HG02938 (cell line): ENCODE measurements around the gene IQCH.

Experiments
- ATAC-seq: cut with Tn5 transposase; IDR thresholded peaks from one replicate; pipeline ENCODE4 v1.9.1; 2021; ENCODE audit warnings: mild to moderate bottlenecking, moderate library complexity; ENCODE audit not compliant: unreplicated experiment

The IQCH gene

DNA sequence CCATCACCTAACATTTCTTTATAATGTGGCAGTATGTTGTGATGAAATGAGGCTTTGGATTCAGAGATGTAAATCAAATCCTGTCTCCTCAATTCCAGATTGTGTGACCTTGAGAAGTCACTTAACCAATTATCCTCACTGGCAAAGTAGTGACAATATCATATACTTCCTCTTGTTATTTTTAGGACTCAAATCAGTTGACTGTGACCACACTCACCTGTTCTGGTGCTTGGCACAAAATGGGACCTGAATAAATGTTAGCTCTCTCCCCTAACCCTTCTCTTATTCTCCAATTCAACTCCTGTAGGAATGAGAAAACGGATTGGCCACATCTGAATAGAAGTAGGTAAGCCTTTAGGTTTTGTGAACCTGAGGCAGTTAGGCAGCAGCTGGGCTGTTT is 42.1 kb downstream of the IQCH start:
- no peak for ATAC-seq

DNA sequence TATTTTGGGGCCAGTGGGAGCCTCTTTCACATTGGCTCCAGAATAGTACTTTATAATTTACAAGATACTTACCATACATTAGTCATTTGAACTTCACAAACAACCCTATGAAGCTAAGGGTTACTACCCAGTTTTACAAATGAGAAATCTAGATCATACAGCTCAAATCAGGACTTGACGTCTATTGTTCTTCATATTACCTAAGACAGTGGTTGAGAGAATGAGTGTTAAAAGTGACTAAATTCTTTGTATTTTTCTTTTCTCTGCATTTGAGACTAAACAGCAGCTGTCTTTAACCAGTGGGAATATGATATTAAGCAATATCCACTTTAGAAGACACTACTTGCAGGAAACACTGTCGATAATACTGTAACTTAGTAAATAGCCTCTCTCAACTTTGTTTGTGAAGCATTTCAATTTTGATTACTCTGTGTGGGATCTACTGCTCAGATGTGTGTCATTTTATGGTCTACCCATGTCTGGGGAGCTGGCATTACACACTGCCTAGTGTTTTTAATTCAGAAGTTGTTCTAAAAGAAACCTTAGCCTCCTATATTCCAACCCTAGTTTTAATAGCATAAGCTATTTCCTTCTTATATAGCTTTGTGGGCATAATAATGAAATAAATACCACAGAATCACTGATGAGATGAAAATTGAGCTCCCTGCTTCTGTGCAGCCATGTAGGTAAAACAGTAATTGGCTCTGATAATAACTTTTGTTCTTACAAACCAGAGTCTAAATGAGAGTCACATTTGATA is 45.9 kb downstream of the IQCH start:
- ATAC-seq: no peak

DNA sequence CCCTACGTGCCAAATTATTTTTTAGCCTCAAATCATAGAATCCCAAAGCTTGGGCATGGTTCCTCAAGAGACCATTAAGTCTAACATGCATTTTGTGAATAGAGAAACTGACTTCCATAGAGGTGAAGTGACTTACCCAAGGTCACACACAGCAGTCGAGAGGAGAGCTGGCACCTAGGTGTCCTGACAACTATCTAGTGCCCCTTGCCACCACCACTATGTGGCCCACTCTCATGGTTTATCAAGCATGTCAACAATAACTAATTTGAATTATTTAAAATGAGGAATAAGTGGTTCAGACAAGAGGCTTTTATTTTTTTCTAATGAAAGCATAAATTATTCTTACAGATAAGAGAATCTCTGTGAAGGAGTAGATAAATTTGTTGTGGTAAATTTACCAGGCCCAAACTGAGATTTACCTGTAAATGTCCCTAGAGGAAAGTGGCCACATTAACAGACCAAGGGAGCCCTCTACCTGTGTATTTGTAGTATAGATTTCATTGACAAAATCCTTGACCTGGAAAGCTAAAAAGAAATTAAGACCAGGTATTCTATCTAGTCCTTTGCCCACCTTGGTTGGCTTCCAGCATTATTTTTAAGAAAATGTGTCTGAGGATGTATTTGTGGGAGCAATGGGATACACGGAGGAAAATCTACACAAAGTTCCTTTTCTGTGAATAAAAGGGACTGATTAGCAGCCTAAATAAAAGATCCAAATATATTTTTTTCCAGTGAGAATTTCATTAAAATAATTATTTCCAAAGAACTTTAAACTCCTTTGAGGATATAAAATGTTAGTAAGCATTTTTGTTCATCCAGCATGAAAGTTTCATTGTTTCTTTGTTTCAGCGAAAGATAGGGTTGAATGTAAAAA is 49.1 kb downstream of the IQCH start:
- ATAC-seq: no peak

DNA sequence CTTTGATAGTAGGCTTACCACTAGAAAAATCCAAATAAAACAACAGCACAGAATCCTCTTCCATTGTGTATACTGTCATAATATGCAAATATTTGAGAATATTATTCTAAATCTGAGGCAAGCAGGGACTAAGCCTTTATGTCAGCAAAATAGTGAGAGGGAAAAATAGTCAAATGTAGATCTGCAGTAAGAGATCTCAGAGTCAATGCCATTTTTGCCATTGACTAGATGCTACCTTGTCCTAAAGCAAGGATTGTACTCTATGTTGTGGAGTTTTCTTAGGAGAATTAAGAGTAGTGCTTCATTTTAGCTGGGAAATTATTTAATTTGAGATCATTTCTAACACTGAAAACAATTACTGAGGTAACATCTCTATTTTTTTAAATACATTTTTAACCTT is 50.2 kb downstream of the IQCH start:
- no peak for ATAC-seq

DNA sequence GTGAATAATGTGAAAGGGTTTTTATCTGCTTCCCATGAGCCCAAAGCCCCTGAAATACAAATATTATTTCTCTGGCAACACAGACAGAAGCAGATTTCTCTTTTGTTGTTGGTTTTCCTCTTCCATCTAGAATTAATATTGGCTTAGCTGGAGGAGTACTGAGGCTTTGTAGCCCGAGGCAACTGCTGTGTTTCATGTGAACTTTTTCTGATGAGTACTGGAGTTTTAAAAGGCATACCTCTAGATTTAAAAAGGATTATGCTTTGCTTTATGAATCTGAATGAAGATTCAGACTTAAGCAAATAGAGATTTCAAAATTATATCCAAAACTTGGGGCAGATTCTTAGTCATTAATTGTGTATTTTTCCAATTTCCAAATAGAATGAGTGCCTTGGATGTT is 50.9 kb downstream of the IQCH start:
- no peak for ATAC-seq

DNA sequence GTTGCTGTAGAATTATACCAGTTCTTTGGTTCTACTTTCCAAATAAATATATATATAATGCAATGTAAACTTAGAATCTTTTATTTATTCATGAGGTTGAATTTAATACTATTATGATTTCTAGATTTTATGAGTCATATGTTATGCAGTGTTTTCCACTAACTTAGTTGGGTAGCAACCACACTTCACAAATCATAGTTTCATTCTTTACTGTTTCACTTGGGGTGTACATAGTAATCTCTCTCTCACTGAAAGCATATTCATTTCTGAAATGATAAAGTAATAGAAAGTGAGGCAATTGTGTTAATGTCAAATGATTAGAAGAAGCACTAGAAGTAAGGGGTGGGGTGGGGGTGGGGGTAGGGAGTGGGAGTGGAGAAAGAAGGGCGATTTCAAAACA is 52.6 kb downstream of the IQCH start:
- ATAC-seq: no peak

DNA sequence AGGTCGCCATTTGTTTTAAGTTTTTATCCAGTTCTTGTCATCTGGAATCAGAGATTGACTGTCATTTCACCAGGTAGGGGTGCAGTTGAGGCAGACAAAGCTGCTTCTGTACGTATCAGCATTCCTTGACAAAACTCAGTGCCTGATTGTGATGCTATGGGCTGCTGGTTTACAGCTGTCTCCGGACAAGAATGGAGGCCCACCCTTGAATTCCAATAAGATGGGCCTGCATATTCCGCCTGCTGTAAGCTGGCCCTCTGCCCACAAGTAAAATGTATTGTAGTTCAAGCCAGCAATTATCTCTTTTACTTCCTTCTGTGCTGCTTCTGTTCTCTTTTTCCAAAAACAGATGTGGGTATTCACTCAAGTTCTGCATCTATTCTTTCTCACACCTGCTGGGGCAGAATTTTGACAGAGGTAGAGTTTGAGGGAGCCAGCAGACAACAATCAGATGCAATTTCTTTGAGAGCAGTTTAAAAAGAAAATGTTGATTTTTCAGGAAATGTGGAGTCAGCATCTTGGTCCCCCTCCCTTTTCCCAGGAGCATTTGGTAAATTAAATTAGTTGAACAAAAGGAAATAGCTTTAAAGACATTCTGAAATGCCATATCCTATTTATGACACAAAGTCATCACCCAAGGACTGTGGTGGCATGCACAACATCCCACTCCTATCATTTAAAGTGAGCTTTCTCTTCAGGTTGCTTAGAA is 53.5 kb downstream of the IQCH start:
- ATAC-seq: no peak

DNA sequence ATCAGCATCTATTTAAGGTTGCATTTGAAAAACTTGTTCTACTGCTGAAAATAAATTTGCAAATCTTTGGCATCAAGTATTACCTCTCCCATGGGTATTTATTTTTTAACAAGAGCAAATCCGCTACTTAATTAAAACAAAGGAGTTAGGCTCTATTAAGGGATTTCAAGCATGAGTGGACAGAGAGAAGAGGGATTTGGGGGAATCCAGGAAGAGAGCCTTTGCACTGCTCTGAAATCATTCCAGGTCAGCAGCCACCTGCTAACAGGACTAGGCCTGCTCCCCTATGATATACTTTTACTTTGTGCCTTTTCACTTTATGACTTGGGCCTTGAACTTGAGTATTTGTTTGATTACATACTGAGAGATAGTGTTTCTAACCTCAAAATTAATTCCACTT is 57.1 kb downstream of the IQCH start:
- no peak for ATAC-seq

DNA sequence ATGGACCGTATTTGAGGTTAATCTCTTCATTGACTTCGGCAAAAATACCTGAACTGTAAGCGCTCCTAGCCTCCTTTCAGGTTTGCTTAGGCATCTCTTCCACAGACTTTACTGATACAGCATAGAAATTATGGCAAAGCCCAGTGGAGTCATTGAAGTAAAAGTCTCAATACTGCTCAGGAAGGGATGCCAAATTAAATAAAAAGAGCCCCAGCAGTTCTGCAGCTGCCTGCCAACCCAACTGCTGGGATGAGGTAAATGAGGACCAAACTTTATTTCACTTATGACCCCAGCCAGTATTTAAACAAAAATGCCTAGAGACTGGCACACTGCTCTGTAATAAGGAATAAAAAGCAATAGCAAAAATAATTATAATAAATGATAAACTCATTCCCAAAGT is 65.4 kb downstream of the IQCH start:
- no peak for ATAC-seq

DNA sequence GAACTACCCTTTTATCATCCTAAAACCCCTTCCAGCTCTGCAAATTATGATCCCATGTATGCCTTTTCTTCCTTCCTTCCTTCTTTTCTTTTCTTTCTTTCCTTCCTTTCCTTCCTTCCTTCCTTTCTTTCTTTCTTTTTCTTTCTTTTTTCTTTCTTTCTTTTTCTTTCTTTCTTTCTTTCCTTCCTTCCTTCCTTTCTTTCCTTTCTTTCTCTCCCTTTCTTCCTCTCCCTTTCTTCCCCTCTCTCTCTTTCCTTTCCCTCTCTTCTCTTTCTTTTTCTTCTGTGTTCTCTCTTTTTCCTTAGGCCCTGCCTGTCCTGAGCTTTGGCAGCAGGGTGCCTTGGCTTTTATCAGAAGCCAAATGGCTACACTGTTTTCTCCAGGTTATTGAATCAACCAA is 66.8 kb downstream of the IQCH start:
- ATAC-seq: no peak

DNA sequence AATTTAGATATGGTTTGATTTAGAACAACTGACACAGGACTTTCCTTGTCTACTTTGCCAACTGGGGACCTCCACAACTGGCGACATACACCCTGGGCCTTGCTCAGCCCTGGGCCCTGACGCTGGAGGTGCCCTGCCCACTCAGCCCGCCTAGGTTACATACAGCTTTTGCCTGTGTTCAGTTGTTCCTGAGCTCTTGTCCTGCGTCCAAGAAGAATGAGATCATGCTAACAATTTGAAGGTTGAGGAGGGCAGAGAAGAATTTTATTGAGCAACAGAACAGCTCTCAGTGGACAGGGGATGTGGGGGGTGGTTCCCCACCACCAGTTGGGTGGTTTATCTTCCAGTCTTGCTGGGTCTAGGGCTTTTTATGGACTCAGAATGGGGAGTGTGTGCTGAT is 67.9 kb downstream of the IQCH start:
- ATAC-seq: no peak

DNA sequence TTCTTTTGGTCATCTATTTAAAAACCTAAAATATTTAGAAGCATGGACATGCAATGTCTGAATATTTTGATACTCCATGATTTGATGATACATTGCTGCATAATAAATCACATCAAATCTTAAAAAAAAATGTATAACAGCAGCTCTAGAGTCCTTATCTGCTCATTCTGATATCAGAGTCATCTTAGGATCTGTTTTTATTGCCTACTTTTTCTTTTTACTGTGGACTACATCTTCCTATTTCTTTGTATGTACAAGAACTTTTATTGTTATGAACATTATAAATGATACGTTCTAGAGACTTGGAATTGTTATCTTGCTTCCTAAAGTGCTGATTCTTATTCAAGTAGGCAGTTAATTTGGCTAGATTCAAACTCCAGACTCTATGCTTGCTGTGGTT is 72.7 kb downstream of the IQCH start:
- no peak for ATAC-seq

DNA sequence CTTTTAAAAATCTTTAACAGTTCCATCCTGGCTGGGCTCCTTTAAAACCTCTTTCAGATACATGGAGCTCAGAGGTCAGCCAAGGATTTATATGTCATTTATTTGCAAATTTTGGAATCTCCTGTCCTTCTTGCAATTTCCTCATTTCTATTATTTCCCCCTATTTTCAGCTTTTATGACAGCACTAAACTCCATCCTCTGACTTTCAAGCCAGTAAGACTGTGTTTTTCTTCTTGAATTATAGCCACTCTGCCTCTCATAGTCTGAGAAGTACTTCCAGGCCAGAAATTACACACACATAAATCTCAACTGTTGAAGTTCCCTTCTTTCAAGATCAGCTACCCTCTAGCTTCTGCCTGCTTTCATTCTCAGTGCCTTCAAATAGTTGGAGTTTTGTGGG is 73.2 kb downstream of the IQCH start:
- no peak for ATAC-seq

DNA sequence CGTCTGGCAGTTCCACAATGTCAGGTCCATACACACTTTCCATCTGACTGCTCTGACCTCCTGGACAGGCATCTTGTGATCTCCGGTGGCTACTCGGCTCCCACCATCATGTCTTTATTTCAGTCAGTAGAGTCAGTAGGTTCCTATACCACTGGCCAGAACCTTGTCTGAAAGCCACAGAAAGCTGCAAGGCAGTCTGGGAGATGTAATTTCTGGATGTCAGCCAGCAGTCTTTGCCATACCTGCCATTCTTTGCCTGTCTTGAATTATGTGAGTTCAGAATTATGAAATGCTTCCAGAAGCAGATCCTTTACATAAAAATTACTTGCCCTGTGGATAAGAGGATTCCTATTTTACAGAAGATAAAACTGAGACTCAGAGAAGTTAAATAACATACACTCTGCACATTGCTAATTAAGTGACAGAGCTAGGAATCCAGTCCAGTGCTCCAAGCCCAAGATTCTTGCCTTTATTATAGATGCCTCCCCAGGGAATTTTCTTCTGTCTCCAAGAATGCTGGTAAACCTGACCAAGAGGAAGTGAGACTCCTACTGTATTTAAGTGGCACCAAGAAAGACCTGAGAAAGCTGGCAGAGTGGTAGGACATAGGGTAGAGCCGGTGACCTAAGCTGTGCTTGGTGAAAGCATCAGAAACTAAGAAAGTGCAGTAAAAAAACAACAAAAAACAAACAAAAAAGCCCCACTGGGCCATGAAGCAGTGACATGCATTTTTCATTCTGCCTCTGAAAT is 75.6 kb downstream of the IQCH start:
- no peak for ATAC-seq

DNA sequence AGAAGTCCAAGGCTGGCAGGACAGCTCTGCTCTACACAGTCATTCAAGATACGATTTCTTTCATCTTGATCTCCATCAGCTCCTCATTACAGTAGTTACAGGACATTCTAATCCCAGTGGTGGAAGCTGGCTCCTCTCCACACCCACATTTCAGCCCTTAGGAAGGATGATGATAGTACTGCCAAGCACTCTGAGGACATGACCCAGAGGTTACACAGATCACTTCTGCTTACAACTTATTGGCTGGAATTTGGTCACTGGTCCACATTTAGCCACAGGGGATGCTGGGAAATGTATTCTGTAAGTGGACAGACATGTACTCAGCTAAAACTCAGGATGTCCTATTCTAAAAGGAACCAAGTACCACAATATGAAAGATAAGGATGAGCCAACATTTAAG is 77.1 kb downstream of the IQCH start:
- ATAC-seq: no peak

DNA sequence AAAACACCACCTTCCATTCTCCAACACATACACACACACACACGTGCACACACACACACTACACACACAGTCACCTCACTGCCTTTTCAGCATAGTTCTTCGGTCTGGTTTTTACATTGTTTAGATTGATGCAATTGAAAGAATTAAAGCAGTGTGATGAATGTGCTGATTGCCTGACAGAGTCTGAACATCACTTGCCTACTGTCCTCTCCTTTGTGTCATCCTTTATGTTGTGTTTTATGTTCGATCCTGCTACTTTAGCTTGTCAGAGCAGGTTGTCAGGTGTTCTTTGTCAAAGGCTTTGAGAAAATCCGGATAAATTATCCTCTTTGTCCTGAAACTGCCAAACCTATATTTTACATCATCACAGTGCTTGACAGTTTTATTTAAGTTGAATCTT is 80.4 kb downstream of the IQCH start:
- no peak for ATAC-seq

DNA sequence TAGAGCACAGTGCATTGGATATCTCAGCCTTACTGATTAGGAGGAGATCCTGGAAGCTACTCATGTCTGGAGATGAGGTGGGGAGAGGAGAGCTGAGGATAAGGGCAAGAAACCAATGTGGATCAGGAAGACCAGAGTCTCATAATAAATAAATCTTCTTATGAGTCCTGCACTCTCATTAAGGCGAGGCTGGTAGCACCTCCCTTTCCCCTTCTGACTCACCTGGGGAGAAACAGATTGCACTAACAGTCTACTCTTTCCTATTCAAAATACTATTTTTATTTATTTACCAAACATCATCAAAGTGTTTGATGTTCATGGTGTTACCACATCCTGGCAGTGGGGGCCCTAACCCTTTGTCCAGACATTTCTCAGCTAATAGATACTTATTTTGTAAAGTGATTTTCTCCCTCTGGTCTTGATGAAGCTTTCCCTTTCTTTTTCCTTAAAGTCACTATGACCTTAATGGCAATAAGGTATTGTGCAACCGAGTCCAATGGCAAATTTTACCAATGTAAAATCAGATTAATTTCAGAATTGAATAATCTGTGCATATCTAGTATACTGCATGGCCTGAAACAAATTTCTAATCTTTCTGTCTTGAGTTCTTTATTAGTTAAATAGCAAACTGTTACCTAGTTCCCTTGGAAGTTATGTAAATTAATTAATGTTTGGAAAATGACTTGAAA is 81.1 kb downstream of the IQCH start:
- ATAC-seq: no peak

DNA sequence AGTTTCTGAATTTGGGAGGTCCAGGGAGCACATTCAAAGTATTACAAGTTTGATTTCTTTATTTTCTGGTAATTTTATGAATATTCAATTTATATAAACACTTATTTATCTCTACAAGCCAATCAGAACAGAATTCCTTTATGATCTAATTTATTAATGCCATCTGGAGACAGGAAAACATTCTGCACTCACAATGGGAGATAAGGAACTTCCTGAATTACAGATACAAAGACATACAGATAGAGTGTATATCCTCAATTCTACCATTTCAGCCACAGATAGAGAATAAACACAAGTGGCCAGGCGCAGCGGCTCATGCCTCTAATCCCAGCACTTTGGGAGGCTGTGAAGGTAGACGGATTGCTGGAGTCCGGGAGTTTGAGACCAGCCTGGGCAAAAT is 86.0 kb downstream of the IQCH start:
- no peak for ATAC-seq

DNA sequence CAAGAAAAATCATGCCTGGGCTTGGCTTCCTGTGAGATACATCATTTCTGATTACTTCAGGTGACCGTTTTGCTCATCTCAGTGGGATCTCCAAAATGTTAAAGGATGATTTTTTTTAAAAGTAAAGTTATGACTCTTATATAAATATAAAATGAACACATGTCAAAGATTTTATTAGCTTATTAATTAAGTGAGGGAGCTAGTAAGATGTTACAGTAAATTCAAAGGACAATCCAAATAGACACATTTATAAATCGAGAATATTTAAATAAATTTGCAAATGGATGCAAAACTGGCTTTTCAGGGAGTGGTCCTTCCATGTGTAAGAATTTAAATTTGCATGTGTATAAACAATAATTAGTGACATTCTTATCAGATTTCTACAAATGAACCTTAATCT is 87.0 kb downstream of the IQCH start:
- ATAC-seq: no peak

DNA sequence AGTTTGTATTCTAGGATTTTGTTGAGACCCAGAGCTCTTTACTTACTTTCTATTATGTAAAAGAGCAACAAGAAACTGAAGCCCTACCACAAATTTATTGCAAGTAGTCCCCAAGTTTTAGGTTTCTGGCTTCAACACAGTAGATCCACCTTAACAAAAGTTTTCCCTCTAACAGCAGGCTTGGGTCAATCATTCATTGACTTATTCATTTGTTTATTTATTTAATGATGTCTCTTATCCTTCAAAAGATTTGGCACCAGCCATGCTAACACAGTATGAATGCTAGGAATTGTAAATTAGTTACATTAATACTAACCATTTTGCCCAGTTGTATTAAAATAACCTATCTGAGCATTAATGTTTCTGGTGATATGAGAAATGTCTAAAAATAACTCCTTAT is 88.6 kb downstream of the IQCH start:
- ATAC-seq: no peak

DNA sequence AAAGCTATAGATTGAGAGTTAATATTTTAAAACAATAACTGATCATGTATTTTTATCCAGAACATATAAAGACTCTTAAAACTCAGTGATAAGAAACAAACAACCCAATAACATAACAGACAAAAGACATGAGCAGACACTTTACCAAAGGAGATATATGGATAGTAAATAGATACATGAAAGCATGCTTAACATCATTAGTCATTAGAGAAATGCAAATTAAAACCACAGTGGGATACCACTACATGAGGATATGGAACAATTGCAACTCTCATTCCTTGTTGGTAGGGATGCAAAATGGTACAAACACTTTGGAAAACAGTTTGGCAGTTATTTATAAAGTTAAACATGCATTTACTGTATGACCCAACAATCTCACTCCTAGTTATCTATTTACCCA is 95.0 kb downstream of the IQCH start:
- no peak for ATAC-seq
